ENCODE data around the gene DRGX.

Gene DRGX

DNA sequence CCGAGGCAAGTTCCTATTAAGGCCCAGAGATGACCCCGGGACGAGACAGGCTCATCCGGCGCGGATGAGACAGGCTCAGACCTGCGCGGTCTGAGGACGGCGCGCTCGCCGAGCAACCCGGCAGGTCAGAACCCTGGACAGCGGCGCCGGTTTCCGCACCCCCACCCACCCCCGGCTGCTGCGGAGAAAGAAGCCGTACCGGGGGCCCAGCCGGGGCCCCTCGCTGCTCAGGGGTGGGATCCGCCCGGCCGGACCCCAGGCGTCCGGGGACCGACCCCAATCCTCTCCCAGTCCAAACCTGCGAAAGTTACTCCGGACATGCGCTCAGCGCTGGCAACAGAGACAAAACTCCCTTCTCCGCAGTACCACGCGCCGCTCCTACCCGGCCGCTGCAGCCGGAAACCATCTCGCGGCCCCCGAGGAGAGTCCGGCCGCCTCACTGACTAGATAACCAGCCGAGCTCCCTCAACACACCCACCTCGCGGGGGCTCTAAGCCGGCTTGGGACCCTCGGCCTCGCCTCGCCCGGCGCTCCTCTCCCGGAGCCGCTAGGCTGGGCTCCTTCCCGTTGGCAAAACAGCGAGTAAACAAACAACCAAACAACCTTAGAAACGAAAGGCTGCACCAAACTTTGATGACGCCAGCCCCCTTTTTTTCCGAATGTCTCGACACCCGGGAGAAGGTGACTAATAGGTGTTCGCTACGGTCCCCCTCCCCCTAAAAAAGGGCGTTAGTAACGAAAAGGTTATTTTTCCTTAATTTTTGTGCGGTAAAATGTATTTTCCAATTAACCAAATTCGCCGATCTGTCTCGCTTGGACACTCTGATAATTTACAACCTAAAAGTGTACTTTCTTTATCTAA, 2.3 kb upstream of the DRGX start:
- H3K4me3 ChIP-seq (ENCODE audit: low read length): peak overlapping the region; percentile 31
- TF ChIP-seq, protein P1, sequence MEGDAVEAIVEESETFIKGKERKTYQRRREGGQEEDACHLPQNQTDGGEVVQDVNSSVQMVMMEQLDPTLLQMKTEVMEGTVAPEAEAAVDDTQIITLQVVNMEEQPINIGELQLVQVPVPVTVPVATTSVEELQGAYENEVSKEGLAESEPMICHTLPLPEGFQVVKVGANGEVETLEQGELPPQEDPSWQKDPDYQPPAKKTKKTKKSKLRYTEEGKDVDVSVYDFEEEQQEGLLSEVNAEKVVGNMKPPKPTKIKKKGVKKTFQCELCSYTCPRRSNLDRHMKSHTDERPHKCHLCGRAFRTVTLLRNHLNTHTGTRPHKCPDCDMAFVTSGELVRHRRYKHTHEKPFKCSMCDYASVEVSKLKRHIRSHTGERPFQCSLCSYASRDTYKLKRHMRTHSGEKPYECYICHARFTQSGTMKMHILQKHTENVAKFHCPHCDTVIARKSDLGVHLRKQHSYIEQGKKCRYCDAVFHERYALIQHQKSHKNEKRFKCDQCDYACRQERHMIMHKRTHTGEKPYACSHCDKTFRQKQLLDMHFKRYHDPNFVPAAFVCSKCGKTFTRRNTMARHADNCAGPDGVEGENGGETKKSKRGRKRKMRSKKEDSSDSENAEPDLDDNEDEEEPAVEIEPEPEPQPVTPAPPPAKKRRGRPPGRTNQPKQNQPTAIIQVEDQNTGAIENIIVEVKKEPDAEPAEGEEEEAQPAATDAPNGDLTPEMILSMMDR (conservative IDR thresholded peaks at IDR 0.05; ENCODE audit: low read depth, low read length): no peak
- DNase-seq (ENCODE audit: low read depth): no peak

DNA sequence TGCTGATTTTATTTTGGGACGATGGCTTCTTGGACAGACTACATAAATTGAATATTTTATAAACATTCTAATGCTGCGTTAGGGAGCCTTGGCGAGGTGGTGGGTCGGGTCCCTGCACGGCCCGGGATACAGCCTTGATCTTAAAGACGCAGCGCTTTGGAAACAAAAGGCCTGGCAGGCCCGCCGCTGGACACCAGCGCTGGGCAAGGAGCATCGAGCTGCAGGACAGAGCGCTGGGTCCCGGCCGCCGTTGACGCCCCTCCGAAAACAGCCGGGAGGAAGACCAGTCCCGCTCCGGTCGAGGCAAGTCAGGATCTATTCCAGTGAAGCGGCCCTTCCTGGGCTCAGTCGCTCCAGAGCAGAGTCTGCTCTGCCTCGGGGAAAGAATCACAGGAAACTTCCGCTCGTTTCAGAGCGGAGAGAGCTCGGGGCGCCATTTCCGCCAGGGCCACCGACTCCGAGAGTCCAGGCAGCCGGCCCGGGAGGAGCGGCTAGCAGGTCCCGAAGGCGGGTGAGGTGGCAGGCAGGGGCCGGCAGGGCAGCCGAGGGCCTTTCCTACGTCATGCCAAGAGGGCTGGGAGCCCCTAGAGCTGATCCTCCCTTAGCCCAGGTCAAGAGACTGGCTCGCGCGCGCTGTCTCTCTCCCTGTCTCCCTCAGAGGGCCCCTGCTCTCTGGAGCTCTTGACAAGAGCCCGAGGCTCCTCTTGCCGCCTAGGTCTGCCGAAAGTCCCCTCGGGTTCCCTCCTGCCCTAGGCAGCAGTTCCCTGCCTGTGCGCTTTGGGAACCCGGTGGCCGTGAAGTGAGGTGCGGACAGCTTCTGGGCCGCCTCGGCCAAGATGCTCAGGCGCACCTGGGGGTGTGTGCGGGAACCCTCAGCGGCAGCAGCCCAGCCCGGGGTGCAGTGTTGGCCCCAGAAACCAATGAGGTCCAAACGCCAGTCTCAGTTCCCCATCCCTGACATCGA, 1.4 kb upstream of the DRGX start:
- peak overlapping the region; percentile 4 for H3K4me3 ChIP-seq (ENCODE audit: low read length)
- DNase-seq (ENCODE audit: low read depth): no peak

DNA sequence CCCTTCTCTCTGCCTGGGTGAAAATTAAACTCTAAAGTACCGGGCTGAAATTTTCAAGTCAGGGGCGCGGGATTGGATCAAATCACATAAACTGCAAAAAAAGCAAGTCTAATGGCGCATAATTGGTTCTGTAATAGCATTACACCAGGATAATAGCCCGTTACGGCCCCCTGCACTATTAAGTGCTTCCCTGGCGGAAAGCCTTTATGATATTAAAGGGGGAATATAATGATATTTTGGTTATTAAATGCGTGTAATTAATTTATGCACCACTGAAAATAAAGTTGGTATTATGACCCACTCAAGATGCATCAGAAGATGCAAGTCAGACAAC, 744 bp upstream of the DRGX start:
- TF ChIP-seq, protein P1 (conservative IDR thresholded peaks at IDR 0.05; ENCODE audit: low read depth, low read length): no peak
- no peak for DNase-seq (ENCODE audit: low read depth)
- no peak overlapping the region for H3K4me3 ChIP-seq (ENCODE audit: low read length)

More for the DNA sequence above, 1.4 kb upstream of the DRGX start:
- TF ChIP-seq, protein P1 (conservative IDR thresholded peaks at IDR 0.05; ENCODE audit: low read depth, low read length): no peak

DNA sequence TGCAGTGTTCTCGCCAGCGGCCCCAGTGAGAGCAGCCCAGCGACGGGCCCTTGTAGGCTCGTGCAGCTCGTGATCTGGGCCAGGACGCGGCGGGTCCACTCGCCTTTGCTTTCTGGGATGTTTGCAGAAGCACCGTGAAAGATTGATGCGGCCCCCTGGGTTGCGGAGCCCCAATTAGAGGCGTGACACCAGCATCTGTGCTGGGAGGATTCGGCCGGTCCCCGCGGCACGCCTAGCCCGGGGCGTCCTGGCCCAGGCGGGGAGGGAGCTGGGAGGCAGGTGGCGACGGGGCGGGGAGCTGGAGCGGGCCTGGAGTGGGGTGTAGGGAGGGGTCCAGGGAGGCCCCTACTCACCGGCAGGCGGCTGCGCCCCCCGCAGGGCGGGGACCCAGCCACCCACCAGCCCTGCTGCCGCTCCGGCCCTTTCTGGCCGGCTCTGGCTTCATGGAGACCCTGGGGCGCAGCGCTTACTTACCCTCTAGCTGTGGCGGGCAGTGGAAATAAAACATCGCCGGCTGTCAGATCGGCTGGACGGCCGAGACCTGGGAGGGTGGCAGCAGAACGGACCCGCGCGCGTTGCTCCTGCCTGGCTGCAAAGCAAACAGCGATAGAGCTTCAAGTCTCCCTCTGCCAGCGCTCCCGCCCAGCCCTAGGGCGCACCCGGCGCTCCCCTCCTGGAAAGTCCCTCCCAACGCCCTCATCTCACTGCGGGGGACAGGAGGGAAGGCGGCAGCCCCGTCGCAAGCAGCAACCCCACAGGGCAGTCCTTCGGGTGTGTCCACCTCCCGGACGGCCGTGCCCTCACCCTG, 752 bp downstream of the DRGX start:
- H3K4me3 ChIP-seq (ENCODE audit: low read length): peak overlapping the region; percentile 31
- no peak for DNase-seq (ENCODE audit: low read depth)
- TF ChIP-seq, protein P1 (conservative IDR thresholded peaks at IDR 0.05; ENCODE audit: low read depth, low read length): no peak

DNA sequence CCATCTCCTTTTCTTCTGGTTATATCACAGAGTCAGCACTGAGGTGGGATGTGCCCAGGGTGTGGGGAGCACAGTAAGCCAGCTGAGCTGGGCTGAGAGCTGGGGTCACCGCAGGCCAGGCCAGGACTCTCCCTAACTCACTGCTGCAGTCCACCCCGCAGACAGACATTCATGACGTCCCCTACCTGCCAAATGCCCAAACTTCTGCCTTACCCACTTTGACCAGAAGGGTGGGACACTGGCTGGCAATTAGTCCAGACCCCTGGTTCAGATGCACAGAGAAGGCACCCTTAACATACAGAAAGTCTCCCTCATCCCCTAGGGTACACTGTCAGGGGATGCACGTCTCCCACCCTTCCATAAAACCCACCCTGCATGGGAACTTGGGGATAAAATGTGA, 2.1 kb downstream of the DRGX start:
- H3K4me3 ChIP-seq (ENCODE audit: low read length): no peak overlapping the region
- DNase-seq (ENCODE audit: low read depth): no peak
- TF ChIP-seq, protein P1 (conservative IDR thresholded peaks at IDR 0.05; ENCODE audit: low read depth, low read length): no peak

DNA sequence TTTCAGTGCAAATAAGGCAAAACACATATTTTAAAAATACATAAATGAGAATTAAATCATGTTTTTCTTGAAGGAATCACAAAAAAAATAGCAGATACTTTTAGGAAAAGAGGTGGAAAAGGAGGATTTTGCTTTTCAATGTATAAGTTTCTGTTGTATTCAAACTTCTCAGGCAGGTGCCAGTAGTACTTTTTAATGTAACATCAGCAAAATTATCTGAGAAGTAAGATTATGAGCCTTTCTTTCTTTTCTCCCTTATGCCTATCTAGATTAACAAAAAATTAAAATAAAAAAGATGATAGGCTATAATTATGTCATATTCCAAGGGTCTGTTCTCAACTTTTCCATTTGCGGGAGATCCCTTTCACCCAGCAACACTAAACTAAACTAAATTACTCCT, 2.6 kb downstream of the DRGX start:
- H3K4me3 ChIP-seq (ENCODE audit: low read length): no peak overlapping the region
- TF ChIP-seq, protein P1 (conservative IDR thresholded peaks at IDR 0.05; ENCODE audit: low read depth, low read length): no peak
- no peak for DNase-seq (ENCODE audit: low read depth)
